Measurements from ENCODE around the gene KLHL6. TPM values are rescaled to one million over a fixed set of nuclear protein-coding genes. Genes with fewer than 3 reads are reported as not detected.

The KLHL6 gene
- total and polyA plus RNA-seq, 4 donors = 0.42 to 3.8 (median 1.0) TPM

- no peaks in the 10 kb centered on the region for H3K36me3 ChIP-seq (ENCODE audit: control insufficient read depth in 4 of 4, insufficient read depth in 3 of 4, low read depth in 1 of 4, low read length in 3 of 4)
- no peak for DNase-seq (ENCODE audit: low spot score)
- 97% methylated on average over 6 of the region's 6 CpGs for WGBS
- H3K9me3 ChIP-seq (ENCODE audit: control insufficient read depth in 4 of 4, low read length in 3 of 4) = no peaks in the 10 kb centered on the region
- H3K4me1 ChIP-seq (ENCODE audit: control insufficient read depth in 4 of 4, insufficient read depth in 4 of 4, low read length in 3 of 4) = no peaks in the 10 kb centered on the region
- H3K27ac ChIP-seq (ENCODE audit: low read depth in 1 of 2, low read length in 2 of 2) = no peak overlapping the region
- no peak overlapping the region for H3K9ac ChIP-seq (ENCODE audit: low read depth in 1 of 2, low read length in 2 of 2)
- H3K4me3 ChIP-seq (ENCODE audit: low read depth in 1 of 3, low read length in 3 of 3) = no peak overlapping the region
- no peaks in the 10 kb centered on the region for H3K27me3 ChIP-seq (ENCODE audit: control insufficient read depth in 4 of 4, insufficient read depth in 4 of 4, low read length in 3 of 4)
- TF ChIP-seq SP1 (IDR thresholded peaks at IDR 0.05) (no peak), FOXA2 (IDR thresholded peaks at IDR 0.05) (no peak), HNF4G (IDR thresholded peaks at IDR 0.05) (no peak), JUND (IDR thresholded peaks at IDR 0.05) (no peak), FOXA1 (IDR thresholded peaks at IDR 0.05) (no peak), GABPA (IDR thresholded peaks at IDR 0.05 in 1 of 2, conservative IDR thresholded peaks at IDR 0.05 in 1 of 2) (no peak), REST (IDR thresholded peaks at IDR 0.05) (no peak), ATF3 (IDR thresholded peaks at IDR 0.05) (no peak), RAD21 (IDR thresholded peaks at IDR 0.05) (no peak), EGR1 (IDR thresholded peaks at IDR 0.05; ENCODE audit: low read depth in 2 of 2) (no peak), YY1 (IDR thresholded peaks at IDR 0.05) (no peak), CTCF (IDR thresholded peaks at IDR 0.05; ENCODE audit: low read depth, low read length, missing input control) (no peak), RXRA (IDR thresholded peaks at IDR 0.05) (no peak), ZBTB33 (IDR thresholded peaks at IDR 0.05) (no peak), TAF1 (conservative IDR thresholded peaks at IDR 0.05) (no peak)
These were observed 34.9 kb upstream of the KLHL6 start for GRCh38 chr3:183590442-183590841.

GRCh38 chr3:183587336-183587735, 31.8 kb upstream of the KLHL6 start:
- no peak overlapping the region for H3K9ac ChIP-seq (ENCODE audit: low read depth in 1 of 2, low read length in 2 of 2)
- no peak overlapping the region for H3K27ac ChIP-seq (ENCODE audit: low read depth in 1 of 2, low read length in 2 of 2)
- TF ChIP-seq REST (IDR thresholded peaks at IDR 0.05) = no peak
- TF ChIP-seq YY1 (IDR thresholded peaks at IDR 0.05) = no peak
- TF ChIP-seq ZBTB33 (IDR thresholded peaks at IDR 0.05) = no peak
- no peak for TF ChIP-seq GABPA (IDR thresholded peaks at IDR 0.05 in 1 of 2, conservative IDR thresholded peaks at IDR 0.05 in 1 of 2)
- TF ChIP-seq MAX (IDR thresholded peaks at IDR 0.05) = no peak
- TF ChIP-seq EGR1 (IDR thresholded peaks at IDR 0.05; ENCODE audit: low read depth in 2 of 2) = no peak
- no peak for TF ChIP-seq RAD21 (IDR thresholded peaks at IDR 0.05)
- TF ChIP-seq FOXA2 (IDR thresholded peaks at IDR 0.05) = no peak
- no peak for TF ChIP-seq RXRA (IDR thresholded peaks at IDR 0.05)
- no peak for TF ChIP-seq FOXA1 (IDR thresholded peaks at IDR 0.05)
- no peak for TF ChIP-seq HNF4A (conservative IDR thresholded peaks at IDR 0.05)
- no peak for TF ChIP-seq ATF3 (IDR thresholded peaks at IDR 0.05)
- no peak for TF ChIP-seq TAF1 (conservative IDR thresholded peaks at IDR 0.05)
- no peak for TF ChIP-seq JUND (IDR thresholded peaks at IDR 0.05)
- TF ChIP-seq HNF4G (IDR thresholded peaks at IDR 0.05) = no peak

More at GRCh38 chr3:183587336-183587735, 31.8 kb upstream of the KLHL6 start:
- DNase-seq (ENCODE audit: low spot score) = no peak
- Histone ChIP-seq H3K27me3 (ENCODE audit: control insufficient read depth in 4 of 4, insufficient read depth in 4 of 4, low read length in 3 of 4) (no peaks in the 10 kb centered on the region), H3K4me1 (ENCODE audit: control insufficient read depth in 4 of 4, insufficient read depth in 4 of 4, low read length in 3 of 4) (peaks cover 8 to 25% (median 24%) of the 10 kb centered on the region in 4 donors), H3K4me3 (ENCODE audit: low read depth in 1 of 3, low read length in 3 of 3) (no peak overlapping the region), H3K9me3 (ENCODE audit: control insufficient read depth in 4 of 4, low read length in 3 of 4) (no peaks in the 10 kb centered on the region), H3K36me3 (ENCODE audit: control insufficient read depth in 4 of 4, insufficient read depth in 3 of 4, low read depth in 1 of 4, low read length in 3 of 4) (no peaks in the 10 kb centered on the region)
- 84% methylated on average over 2 of the region's 2 CpGs for WGBS

Data from liver (tissue), 9 donors.